Activated CD8-positive, alpha-beta T cell treated with anti-CD3 and anti-CD28 coated beads, Interleukin-2, amount 10 ng/mL, durations not matched to agents 7 days and 5 days (primary cell): ENCODE measurements around the gene SCARB2. TPM values are rescaled to one million over a fixed set of nuclear protein-coding genes. Genes with fewer than 3 reads are reported as not detected.

ENCODE experiments used
- ATAC-seq: fragments of 150-1000 bp; cut with Tn5 transposase; one replicate; pipeline ENCODE4 v1.10.0; 2021; ENCODE audit warnings: moderate library complexity
- CTCF ChIA-PET: fragments of 350-600 bp; sonication (Branson Sonifier 250); formaldehyde crosslinking; loops from one replicate; lab custom pipeline; 2021; ENCODE audit warnings: antibody characterized with exemption; lab: Charles Lee
- POLR2A ChIA-PET: fragments of 350-600 bp; sonication (Branson Sonifier 250); formaldehyde crosslinking; loops from one replicate; lab custom pipeline; 2021; ENCODE audit warnings: antibody characterized with exemption; lab: Charles Lee
- DNase-seq: peaks from one replicate; pipeline ENCODE4 v3.0.0-alpha.2; 2020
- H3K27ac Mint-ChIP-seq: one replicate; pipeline ENCODE4 v1.8.0; 2021; ENCODE audit warnings: mild to moderate bottlenecking, mixed read lengths
- H3K27me3 Mint-ChIP-seq: one replicate; pipeline ENCODE4 v1.8.0; 2021; ENCODE audit warnings: low read depth, mixed read lengths
- H3K36me3 Mint-ChIP-seq: one replicate; pipeline ENCODE4 v1.8.0; 2021; ENCODE audit warnings: low read depth, mixed read lengths
- H3K4me1 Mint-ChIP-seq: one replicate; pipeline ENCODE4 v1.8.0; 2021; ENCODE audit warnings: low read depth, mixed read lengths
- H3K4me3 Mint-ChIP-seq: one replicate; pipeline ENCODE4 v1.8.0; 2021; ENCODE audit warnings: mild to moderate bottlenecking, mixed read lengths
- H3K9me3 Mint-ChIP-seq: one replicate; pipeline ENCODE4 v1.8.0; 2022; ENCODE audit warnings: mixed read lengths; ENCODE audit not compliant: insufficient read depth
- total RNA-seq, 2 experiments: library from RNA; stranded (reverse); gene quantifications; one replicate each; pipeline ENCODE4 v1.2.3, GENCODE V29; 2021

Gene SCARB2
- total RNA-seq, 2 experiments from 2014 or later, result 8.6 to 10.7 TPM

DNA sequence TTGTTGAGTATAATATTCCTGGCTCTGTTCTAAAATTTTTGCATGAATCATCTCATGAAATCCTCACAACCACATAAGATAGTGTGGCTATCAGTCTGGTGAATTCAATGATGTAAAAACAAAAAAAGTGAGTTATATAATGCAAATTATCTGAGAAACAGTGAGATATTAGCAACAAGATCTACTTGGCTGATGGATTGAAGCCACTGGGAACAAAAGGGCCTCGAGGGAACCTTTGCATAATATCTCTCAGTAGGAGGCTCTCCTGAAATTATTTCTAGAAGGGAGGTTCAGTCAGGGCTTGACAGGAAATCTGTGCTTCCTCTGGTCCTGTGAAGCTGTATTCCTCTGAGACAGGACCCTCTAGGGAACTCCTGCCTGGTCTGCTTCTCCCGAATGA is 35.3 kb downstream of the SCARB2 start:
- H3K4me1 Mint-ChIP-seq, result no peaks in the 10 kb centered on the region
- H3K27ac Mint-ChIP-seq, result no peak overlapping the region
- H3K4me3 Mint-ChIP-seq, result no peak overlapping the region
- H3K9me3 Mint-ChIP-seq, result no peaks in the 10 kb centered on the region
- ATAC-seq (no peak), DNase-seq (no peak)
- peaks cover 2% of the 10 kb centered on the region for H3K36me3 Mint-ChIP-seq
- no peaks in the 10 kb centered on the region for H3K27me3 Mint-ChIP-seq
- POLR2A ChIA-PET, result interaction anchor here (1.1 kb wide), 1 partner anchor 327 kb away, joined by 3 read pairs; no protein-coding TSS in a partner anchor
- CTCF ChIA-PET, result interaction anchor here (1.2 to 7.4 kb wide), 7 partner anchors 11 to 326 kb away, joined by 3 to 130 read pairs (median 10); partner anchors contain the start of gene STBD1

DNA sequence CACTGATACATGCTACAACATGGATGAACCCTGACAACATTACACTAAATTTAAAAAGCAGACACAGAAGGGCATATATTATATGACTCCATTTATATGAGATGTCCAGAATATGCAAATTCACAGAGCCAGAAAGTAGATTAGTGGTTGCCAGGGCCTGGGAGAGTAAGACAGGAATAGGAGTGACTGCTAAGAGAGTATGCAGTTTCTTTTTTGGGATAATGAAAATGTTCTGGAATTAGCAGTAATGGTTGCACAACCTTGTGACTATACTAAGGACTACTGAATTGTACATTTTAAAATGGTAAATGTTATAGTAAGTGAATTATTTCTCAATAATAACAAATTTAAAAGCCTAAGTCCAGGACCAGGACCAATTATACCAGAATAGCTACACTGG is 35.9 kb downstream of the SCARB2 start:
- H3K4me3 Mint-ChIP-seq, result no peak overlapping the region
- CTCF ChIA-PET, result interaction anchor here (1.2 to 7.4 kb wide), 3 partner anchors 11 to 327 kb away, joined by 3 to 130 read pairs (median 4); no protein-coding TSS in a partner anchor
- H3K9me3 Mint-ChIP-seq, result no peaks in the 10 kb centered on the region
- H3K27me3 Mint-ChIP-seq, result no peaks in the 10 kb centered on the region
- DNase-seq, result no peak
- no peaks in the 10 kb centered on the region for H3K4me1 Mint-ChIP-seq
- H3K36me3 Mint-ChIP-seq, result peaks cover 2% of the 10 kb centered on the region
- POLR2A ChIA-PET, result interaction anchor here (1.1 kb wide), 1 partner anchor 327 kb away, joined by 3 read pairs; no protein-coding TSS in a partner anchor
- no peak overlapping the region for H3K27ac Mint-ChIP-seq
- ATAC-seq, result no peak

DNA sequence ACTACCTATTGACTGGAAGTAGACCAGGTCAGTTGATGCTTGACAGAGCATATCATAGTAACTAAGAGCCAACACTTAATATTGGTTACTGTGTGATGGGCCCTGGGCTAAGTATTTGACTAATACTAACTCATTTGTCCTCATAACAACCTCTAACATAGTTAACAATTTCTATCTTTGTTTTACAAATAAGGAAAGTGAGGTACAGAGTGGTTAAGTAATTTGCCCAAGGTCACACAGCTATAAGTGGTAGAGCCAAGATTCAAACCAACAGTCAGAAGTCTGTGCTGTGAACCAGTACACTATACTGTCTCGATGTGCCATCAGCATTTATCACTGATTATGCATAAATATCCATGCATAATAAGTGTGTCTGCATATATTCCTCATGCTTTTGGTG is 38.3 kb downstream of the SCARB2 start:
- no peaks in the 10 kb centered on the region for H3K9me3 Mint-ChIP-seq
- H3K4me3 Mint-ChIP-seq, result no peak overlapping the region
- DNase-seq (no peak), ATAC-seq (no peak)
- ChIA-PET CTCF (interaction anchor here (7.4 kb wide), 1 partner anchor 202 kb away, joined by 130 read pairs; no protein-coding TSS in a partner anchor), POLR2A (no interaction called here)
- H3K4me1 Mint-ChIP-seq, result no peaks in the 10 kb centered on the region
- peaks cover 2% of the 10 kb centered on the region for H3K36me3 Mint-ChIP-seq
- H3K27me3 Mint-ChIP-seq, result no peaks in the 10 kb centered on the region
- H3K27ac Mint-ChIP-seq, result no peak overlapping the region

- Mint-ChIP-seq H3K36me3 (peaks cover 2% of the 10 kb centered on the region), H3K27me3 (no peaks in the 10 kb centered on the region), H3K9me3 (no peaks in the 10 kb centered on the region), H3K27ac (no peak overlapping the region), H3K4me1 (no peaks in the 10 kb centered on the region), H3K4me3 (no peak overlapping the region)
- CTCF ChIA-PET, result interaction anchor here (1.3 kb wide), 1 partner anchor 203 kb away, joined by 3 read pairs; no protein-coding TSS in a partner anchor
- POLR2A ChIA-PET, result no interaction called here
- ATAC-seq (no peak), DNase-seq (no peak)
Observed at GRCh38 chr4:76174216-76174615, 39.4 kb downstream of the SCARB2 start.

DNA sequence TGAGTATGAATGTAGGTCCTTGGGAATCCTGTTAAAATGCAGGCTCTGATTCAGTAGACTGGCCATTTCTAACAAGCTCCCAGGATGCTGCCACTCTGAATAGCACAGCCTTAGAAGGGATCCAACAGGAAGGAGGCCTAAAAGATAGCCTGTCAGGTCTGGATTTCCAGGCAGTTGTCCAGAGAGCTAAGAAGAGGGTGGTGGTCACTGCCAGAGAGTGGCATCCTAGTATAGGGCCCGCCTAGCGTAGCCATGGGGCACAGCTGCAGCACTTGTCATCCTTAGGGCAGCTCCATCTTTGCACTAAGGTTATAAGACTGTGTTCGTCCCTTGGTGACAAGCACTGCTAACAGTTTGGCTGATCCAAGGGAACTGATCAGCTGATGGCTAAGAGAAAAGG is 44.9 kb downstream of the SCARB2 start:
- no peak for DNase-seq
- no peaks in the 10 kb centered on the region for H3K27me3 Mint-ChIP-seq
- CTCF ChIA-PET, result interaction anchor here (0.5 to 1.9 kb wide), 4 partner anchors 11 to 209 kb away, joined by 3 to 8 read pairs (median 4); no protein-coding TSS in a partner anchor
- no peak overlapping the region for H3K27ac Mint-ChIP-seq
- ATAC-seq, result no peak
- POLR2A ChIA-PET, result no interaction called here
- H3K4me1 Mint-ChIP-seq, result no peaks in the 10 kb centered on the region
- no peaks in the 10 kb centered on the region for H3K9me3 Mint-ChIP-seq
- peaks cover 1% of the 10 kb centered on the region for H3K36me3 Mint-ChIP-seq
- no peak overlapping the region for H3K4me3 Mint-ChIP-seq

DNA sequence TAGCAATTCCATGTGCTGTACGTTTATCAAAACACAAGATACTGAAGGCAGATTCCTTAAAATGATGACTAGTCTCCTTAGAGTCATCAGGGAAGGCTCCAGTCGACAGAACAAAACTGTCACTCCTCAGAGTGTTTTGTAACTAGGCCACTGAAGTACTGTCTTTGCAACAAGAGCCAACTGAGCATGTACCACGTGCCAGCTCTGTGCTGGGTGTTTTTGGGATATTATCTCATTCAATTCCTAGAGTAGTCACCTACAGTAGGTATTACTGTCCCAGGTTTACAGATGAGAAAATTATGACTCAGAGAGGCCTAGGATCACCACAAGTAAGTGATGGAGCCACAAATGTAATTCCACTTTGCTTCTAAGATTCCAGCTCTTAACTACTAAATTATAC is 47.1 kb downstream of the SCARB2 start:
- no peaks in the 10 kb centered on the region for H3K27me3 Mint-ChIP-seq
- no peak overlapping the region for H3K27ac Mint-ChIP-seq
- no peaks in the 10 kb centered on the region for H3K4me1 Mint-ChIP-seq
- peaks cover 1% of the 10 kb centered on the region for H3K36me3 Mint-ChIP-seq
- ChIA-PET CTCF (interaction anchor here (1.2 to 1.3 kb wide), 2 partner anchors 12 to 13 kb away, joined by 3 to 5 read pairs; no protein-coding TSS in a partner anchor), POLR2A (no interaction called here)
- ATAC-seq (no peak), DNase-seq (no peak)
- no peaks in the 10 kb centered on the region for H3K9me3 Mint-ChIP-seq
- H3K4me3 Mint-ChIP-seq, result no peak overlapping the region

- H3K27ac Mint-ChIP-seq, result no peak overlapping the region
- no peak for ATAC-seq
- POLR2A ChIA-PET, result no interaction called here
- H3K4me1 Mint-ChIP-seq, result no peaks in the 10 kb centered on the region
- CTCF ChIA-PET, result interaction anchor here (2.9 kb wide), 1 partner anchor 20 kb away, joined by 9 read pairs; no protein-coding TSS in a partner anchor
- H3K27me3 Mint-ChIP-seq, result no peaks in the 10 kb centered on the region
- no peaks in the 10 kb centered on the region for H3K9me3 Mint-ChIP-seq
- no peak overlapping the region for H3K4me3 Mint-ChIP-seq
- H3K36me3 Mint-ChIP-seq, result peaks cover 5% of the 10 kb centered on the region
- DNase-seq, result no peak
Observed at GRCh38 chr4:76160355-76160754, 53.3 kb downstream of the SCARB2 start.

DNA sequence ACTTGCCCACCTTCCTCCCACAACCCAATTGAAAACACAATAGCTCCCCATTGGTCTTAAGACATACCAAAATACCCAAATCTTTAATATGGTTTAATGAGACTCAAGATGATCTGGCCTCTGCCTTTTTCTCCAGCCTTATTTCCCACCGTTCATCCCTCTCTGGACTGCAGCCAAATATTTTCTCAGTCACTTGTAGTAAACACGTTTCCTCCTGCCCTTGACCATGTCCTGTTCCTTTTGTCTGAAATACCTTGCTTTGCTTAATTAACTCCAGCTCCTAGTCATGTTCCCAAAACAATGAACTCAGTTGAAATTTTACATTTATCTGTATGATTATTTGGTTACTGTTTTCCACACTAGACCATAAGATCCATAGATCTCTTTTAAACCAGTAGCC is 57.0 kb downstream of the SCARB2 start:
- Mint-ChIP-seq H3K27me3 (no peaks in the 10 kb centered on the region), H3K4me3 (no peak overlapping the region), H3K9me3 (peaks cover 5% of the 10 kb centered on the region), H3K4me1 (no peaks in the 10 kb centered on the region), H3K27ac (no peak overlapping the region), H3K36me3 (peaks cover 9% of the 10 kb centered on the region)
- no peak for DNase-seq
- ChIA-PET CTCF (interaction anchor here (2.1 kb wide), 1 partner anchor 23 kb away, joined by 10 read pairs; no protein-coding TSS in a partner anchor), POLR2A (no interaction called here)
- no peak for ATAC-seq

DNA sequence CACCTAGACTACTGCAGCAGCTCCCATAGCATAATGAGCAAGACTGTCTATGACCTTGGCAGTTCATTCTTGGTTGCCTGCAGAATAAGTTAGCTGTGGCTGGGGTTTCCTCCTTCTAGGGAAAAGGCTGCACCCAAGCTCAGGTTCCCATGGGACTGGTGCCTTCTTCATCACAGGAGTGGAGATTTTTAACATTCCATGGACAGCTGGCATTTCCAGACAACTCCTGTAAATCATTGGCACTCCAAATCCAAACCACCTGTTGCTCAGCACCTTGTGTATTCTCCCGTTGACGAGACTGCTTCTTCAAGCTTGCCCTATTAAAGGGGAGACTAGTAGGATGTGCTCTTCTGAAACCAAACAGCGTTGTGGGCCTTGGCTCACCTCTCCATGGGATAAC is 57.6 kb downstream of the SCARB2 start:
- no peaks in the 10 kb centered on the region for H3K27me3 Mint-ChIP-seq
- DNase-seq (no peak), ATAC-seq (no peak)
- peaks cover 6% of the 10 kb centered on the region for H3K36me3 Mint-ChIP-seq
- H3K27ac Mint-ChIP-seq, result no peak overlapping the region
- POLR2A ChIA-PET, result no interaction called here
- CTCF ChIA-PET, result interaction anchor here (2.1 kb wide), 1 partner anchor 24 kb away, joined by 10 read pairs; no protein-coding TSS in a partner anchor
- H3K4me3 Mint-ChIP-seq, result no peak overlapping the region
- no peaks in the 10 kb centered on the region for H3K4me1 Mint-ChIP-seq
- H3K9me3 Mint-ChIP-seq, result peaks cover 5% of the 10 kb centered on the region

DNA sequence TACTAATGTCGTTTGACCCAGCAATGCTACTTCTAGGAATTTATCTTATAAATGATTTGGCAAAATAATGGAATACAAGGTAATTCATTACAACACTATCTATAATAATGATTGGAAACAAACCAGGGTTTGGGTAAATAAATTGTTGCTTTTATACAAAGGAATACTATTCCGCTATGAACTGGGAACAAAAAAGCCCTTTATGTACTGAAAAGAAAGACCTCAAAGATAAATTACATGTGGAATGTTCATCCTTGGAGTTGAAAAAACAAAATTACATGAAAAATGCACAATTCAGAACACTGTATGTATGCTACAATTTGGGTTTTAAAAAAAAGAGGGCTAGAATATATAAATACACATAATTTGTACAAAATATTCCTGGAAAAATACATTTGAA is 60.3 kb downstream of the SCARB2 start:
- peaks cover 5% of the 10 kb centered on the region for H3K9me3 Mint-ChIP-seq

DNA sequence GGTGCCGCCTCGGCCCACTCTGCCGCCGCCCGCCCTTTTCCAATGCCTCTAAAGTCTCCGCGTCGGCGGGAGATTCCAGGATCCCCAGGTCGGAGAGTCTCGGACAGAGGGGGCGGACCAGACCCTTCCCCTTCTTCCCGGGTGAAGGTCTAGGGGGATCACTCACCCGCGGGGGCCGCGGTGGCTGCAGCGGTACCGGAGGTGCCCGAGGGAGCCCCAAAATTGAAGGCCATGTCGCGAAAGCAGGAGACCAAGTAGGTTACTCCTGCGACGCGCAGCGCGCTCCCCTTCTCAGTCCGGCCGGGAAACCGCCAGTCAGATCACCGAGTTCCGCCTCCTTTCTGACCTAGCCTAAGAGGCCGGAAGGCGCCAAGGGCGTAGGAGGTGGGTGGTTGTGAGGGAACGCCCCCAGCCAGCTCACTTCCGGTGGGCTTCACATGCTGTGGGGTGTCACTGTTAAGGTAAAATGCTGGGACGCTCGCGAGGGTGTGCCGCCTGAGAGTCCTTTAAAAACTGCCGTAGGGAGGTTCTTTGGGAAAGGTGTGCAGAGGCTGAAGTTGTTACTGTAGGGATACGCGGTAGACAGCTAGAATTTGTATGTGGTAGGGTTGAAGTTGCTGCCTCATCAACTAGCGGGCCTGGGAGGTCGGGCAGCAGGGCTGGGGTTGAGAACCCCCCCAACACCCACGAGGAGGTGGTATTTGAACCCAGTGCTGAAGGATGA is 65.3 kb downstream of the SCARB2 start, which contains the start of gene NUP54:
Gene NUP54 (minus strand): TSS at position 256 of the 724 bp plus-strand sequence. CDS start 23 bp downstream, at position 233.
- H3K4me3 Mint-ChIP-seq, result peak within 1 kb of the TSS; percentile 95
- H3K4me1 Mint-ChIP-seq, result peaks cover 23% of the 10 kb centered on the region
- POLR2A ChIA-PET, result interaction anchor here (0.5 to 1.5 kb wide), 6 partner anchors 13 to 549 kb away, joined by 3 to 6 read pairs (median 3); no protein-coding TSS in a partner anchor

More for the DNA sequence above, 60.3 kb downstream of the SCARB2 start:
- Mint-ChIP-seq H3K27ac (no peak overlapping the region), H3K4me3 (no peak overlapping the region), H3K4me1 (peaks cover 10% of the 10 kb centered on the region), H3K27me3 (no peaks in the 10 kb centered on the region), H3K36me3 (peaks cover 7% of the 10 kb centered on the region)
- POLR2A ChIA-PET, result no interaction called here
- DNase-seq, result no peak
- no peak for ATAC-seq
- CTCF ChIA-PET, result no interaction called here

More for the DNA sequence above, 65.3 kb downstream of the SCARB2 start, which contains the start of gene NUP54:
- peak within 1 kb of the TSS; percentile 96 for H3K27ac Mint-ChIP-seq
- ATAC-seq (peak; percentile 98), DNase-seq (peak; percentile 97)
- CTCF ChIA-PET, result interaction anchor here (0.7 to 2.0 kb wide), 6 partner anchors 16 to 1055 kb away, joined by 3 to 5 read pairs (median 4); no protein-coding TSS in a partner anchor
- H3K27me3 Mint-ChIP-seq, result no peaks in the 10 kb centered on the region
- H3K9me3 Mint-ChIP-seq, result no peaks in the 10 kb centered on the region
- peaks cover 10% of the 10 kb centered on the region for H3K36me3 Mint-ChIP-seq
